Stimulated activated CD4-positive, alpha-beta T cell treated with anti-CD3 and anti-CD28 coated beads, Interleukin-1b, Interleukin-23, amount 100 ng/mL, for 4 hours (primary cell): ENCODE results near the gene TMEM30B.

Experiments used
- DNase-seq, 2 donors: peaks; one replicate each; pipeline ENCODE4 v3.0.0-alpha.2; 2020; ENCODE audit warnings: low read depth in 2 of 2

Gene TMEM30B

GRCh38 chr14:61300209-61300608, 19.1 kb upstream of the TMEM30B start:
- DNase-seq = no peak

- DNase-seq = no peak
These were observed 17.7 kb upstream of the TMEM30B start for GRCh38 chr14:61298824-61299223.

- DNase-seq = no peak
These were observed 16.4 kb upstream of the TMEM30B start for GRCh38 chr14:61297581-61297980.

GRCh38 chr14:61296719-61297502, 15.8 kb upstream of the TMEM30B start:
- DNase-seq = peak in 1 of 2 donors; percentile 25

GRCh38 chr14:61296151-61296550, 15.0 kb upstream of the TMEM30B start:
- no peak for DNase-seq

GRCh38 chr14:61290701-61291100, 9.6 kb upstream of the TMEM30B start:
- DNase-seq = no peak

GRCh38 chr14:61288720-61289119, 7.6 kb upstream of the TMEM30B start:
- DNase-seq = no peak

- no peak for DNase-seq
These were observed 7.1 kb upstream of the TMEM30B start for GRCh38 chr14:61288228-61288627.

GRCh38 chr14:61287196-61287595, 6.1 kb upstream of the TMEM30B start:
- DNase-seq = no peak

GRCh38 chr14:61285364-61285763, 4.2 kb upstream of the TMEM30B start:
- DNase-seq = no peak

- DNase-seq = no peak
These were observed 2.9 kb upstream of the TMEM30B start for GRCh38 chr14:61284001-61284400.

GRCh38 chr14:61282746-61283145, 1.6 kb upstream of the TMEM30B start:
- DNase-seq = no peak

GRCh38 chr14:61281948-61282275, 774 bp upstream of the TMEM30B start:
- DNase-seq = no peak

GRCh38 chr14:61280526-61281185, 482 bp downstream of the TMEM30B start:
- peak; percentile 73 to 77 for DNase-seq

- peak; percentile 15 to 22 for DNase-seq
These were observed 1.0 kb downstream of the TMEM30B start for GRCh38 chr14:61280092-61280525.

- no peak for DNase-seq
These were observed 2.1 kb downstream of the TMEM30B start for GRCh38 chr14:61279082-61279481.

- no peak for DNase-seq
These were observed 3.4 kb downstream of the TMEM30B start for GRCh38 chr14:61277784-61278183.

- no peak for DNase-seq
These were observed 3.9 kb downstream of the TMEM30B start for GRCh38 chr14:61277232-61277631.

- no peak for DNase-seq
These were observed 9.6 kb downstream of the TMEM30B start for GRCh38 chr14:61271552-61271951.

- no peak for DNase-seq
These were observed 10.4 kb downstream of the TMEM30B start for GRCh38 chr14:61270714-61271113.

- DNase-seq = peak; percentile 57 to 69
These were observed 11.6 kb downstream of the TMEM30B start for GRCh38 chr14:61269321-61270083.

- no peak for DNase-seq
These were observed 12.3 kb downstream of the TMEM30B start for GRCh38 chr14:61268812-61269211.
